ACC112 (cell line): ENCODE measurements around the gene VSIG1.

Source experiments
- H2AFZ ChIP-seq: fragments of 200-600 bp; sonication (generic); one replicate; pipeline ENCODE4 v1.6.0; 2017; ENCODE audit warnings: antibody characterized with exemption, low read length; ENCODE audit not compliant: unreplicated experiment
- H3K27ac ChIP-seq: fragments of 200-600 bp; sonication (generic); 2 replicates; pipeline ENCODE4 v1.5.1; 2014; ENCODE audit warnings: low read depth, mild to moderate bottlenecking, antibody characterized with exemption, low read length, moderate library complexity
- H3K27me3 ChIP-seq: fragments of 200-600 bp; sonication (generic); 2 replicates; pipeline ENCODE4 v1.6.1; 2014; ENCODE audit warnings: mild to moderate bottlenecking, antibody characterized with exemption, low read length, moderate library complexity, mixed read lengths; ENCODE audit not compliant: insufficient read depth
- H3K36me3 ChIP-seq: fragments of 200-600 bp; sonication (generic); 2 replicates; pipeline ENCODE4 v1.6.1; 2016; ENCODE audit warnings: mild to moderate bottlenecking, antibody characterized with exemption, low read length, moderate library complexity, mixed read lengths; ENCODE audit not compliant: insufficient read depth
- H3K4me1 ChIP-seq: fragments of 200-600 bp; sonication (generic); one replicate; pipeline ENCODE4 v1.6.1; 2016; ENCODE audit warnings: low read length, mixed read lengths; ENCODE audit not compliant: insufficient read depth, unreplicated experiment, control insufficient read depth
- H3K4me3 ChIP-seq: fragments of 200-600 bp; sonication (generic); 2 replicates; pipeline ENCODE4 v1.5.1; 2014; ENCODE audit warnings: mild to moderate bottlenecking, low read depth, low read length
- H3K79me2 ChIP-seq: fragments of 200-600 bp; sonication (generic); one replicate; pipeline ENCODE4 v1.6.0; 2016; ENCODE audit warnings: low read length; ENCODE audit not compliant: control insufficient read depth, unreplicated experiment, insufficient read depth

The VSIG1 gene

GRCh38 chrX:108064613-108065012, 19.7 kb downstream of the VSIG1 start:
- no peaks in the 10 kb centered on the region for H3K27me3 ChIP-seq
- H3K79me2 ChIP-seq: no peaks in the 10 kb centered on the region
- no peak overlapping the region for H2AFZ ChIP-seq
- no peaks in the 10 kb centered on the region for H3K4me1 ChIP-seq
- H3K36me3 ChIP-seq: no peaks in the 10 kb centered on the region
- no peak overlapping the region for H3K4me3 ChIP-seq
- no peak overlapping the region for H3K27ac ChIP-seq

GRCh38 chrX:108068121-108068520, 23.3 kb downstream of the VSIG1 start:
- H2AFZ ChIP-seq: no peak overlapping the region
- H3K79me2 ChIP-seq: no peaks in the 10 kb centered on the region
- H3K4me3 ChIP-seq: no peak overlapping the region
- no peaks in the 10 kb centered on the region for H3K36me3 ChIP-seq
- H3K4me1 ChIP-seq: peaks cover 15% of the 10 kb centered on the region
- H3K27ac ChIP-seq: no peak overlapping the region
- H3K27me3 ChIP-seq: no peaks in the 10 kb centered on the region

- Histone ChIP-seq H2AFZ (no peak overlapping the region), H3K4me3 (no peak overlapping the region), H3K79me2 (no peaks in the 10 kb centered on the region), H3K36me3 (no peaks in the 10 kb centered on the region), H3K27ac (no peak overlapping the region), H3K4me1 (peaks cover 15% of the 10 kb centered on the region), H3K27me3 (no peaks in the 10 kb centered on the region)
Observed at GRCh38 chrX:108070891-108071290, 26.0 kb downstream of the VSIG1 start.

GRCh38 chrX:108071578-108071977, 26.7 kb downstream of the VSIG1 start:
- H3K79me2 ChIP-seq: no peaks in the 10 kb centered on the region
- no peak overlapping the region for H2AFZ ChIP-seq

GRCh38 chrX:108072746-108073145, 27.9 kb downstream of the VSIG1 start:
- Histone ChIP-seq H3K4me3 (no peak overlapping the region), H3K4me1 (peaks cover 15% of the 10 kb centered on the region), H3K36me3 (no peaks in the 10 kb centered on the region), H3K27me3 (no peaks in the 10 kb centered on the region), H3K27ac (no peak overlapping the region), H3K79me2 (no peaks in the 10 kb centered on the region), H2AFZ (no peak overlapping the region)

More at GRCh38 chrX:108071578-108071977, 26.7 kb downstream of the VSIG1 start:
- H3K36me3 ChIP-seq: no peaks in the 10 kb centered on the region
- no peak overlapping the region for H3K4me3 ChIP-seq
- H3K4me1 ChIP-seq: peaks cover 15% of the 10 kb centered on the region
- H3K27me3 ChIP-seq: no peaks in the 10 kb centered on the region
- H3K27ac ChIP-seq: no peak overlapping the region

- H3K27me3 ChIP-seq: no peaks in the 10 kb centered on the region
- H3K4me1 ChIP-seq: no peaks in the 10 kb centered on the region
- H3K27ac ChIP-seq: no peak overlapping the region
- H3K36me3 ChIP-seq: no peaks in the 10 kb centered on the region; the same call in 1 of the 2 replicates
- no peaks in the 10 kb centered on the region for H3K79me2 ChIP-seq
- H2AFZ ChIP-seq: no peak overlapping the region
- H3K4me3 ChIP-seq: no peak overlapping the region
Observed at GRCh38 chrX:108081110-108081509, 36.2 kb downstream of the VSIG1 start.

GRCh38 chrX:108087792-108088191, 42.9 kb downstream of the VSIG1 start:
- no peaks in the 10 kb centered on the region for H3K27me3 ChIP-seq
- H3K79me2 ChIP-seq: peaks cover 24% of the 10 kb centered on the region
- no peaks in the 10 kb centered on the region for H3K4me1 ChIP-seq
- peaks cover 6% of the 10 kb centered on the region; the same call in 1 of the 2 replicates for H3K36me3 ChIP-seq
- no peak overlapping the region for H2AFZ ChIP-seq
- H3K4me3 ChIP-seq: no peak overlapping the region
- H3K27ac ChIP-seq: no peak overlapping the region

- peaks cover 6% of the 10 kb centered on the region; the same call in 1 of the 2 replicates for H3K36me3 ChIP-seq
- H3K4me3 ChIP-seq: no peak overlapping the region
- no peaks in the 10 kb centered on the region for H3K4me1 ChIP-seq
- no peak overlapping the region for H2AFZ ChIP-seq
- peaks cover 24% of the 10 kb centered on the region for H3K79me2 ChIP-seq
- H3K27ac ChIP-seq: no peak overlapping the region
- H3K27me3 ChIP-seq: no peaks in the 10 kb centered on the region
Observed at GRCh38 chrX:108088511-108088910, 43.6 kb downstream of the VSIG1 start.

GRCh38 chrX:108090491-108091263, 45.8 kb downstream of the VSIG1 start:
- Histone ChIP-seq H3K36me3 (peaks cover 6% of the 10 kb centered on the region; the same call in 1 of the 2 replicates), H3K4me1 (no peaks in the 10 kb centered on the region), H3K27me3 (no peaks in the 10 kb centered on the region), H3K27ac (peak overlapping the region; percentile 92), H3K79me2 (peaks cover 24% of the 10 kb centered on the region), H3K4me3 (peak overlapping the region; percentile 98), H2AFZ (peak overlapping the region; percentile 60)

- H2AFZ ChIP-seq: peak within 1 kb of the TSS; percentile 85
- H3K4me3 ChIP-seq: peak within 1 kb of the TSS; percentile 98
- peaks cover 6% of the 10 kb centered on the region; the same call in 1 of the 2 replicates for H3K36me3 ChIP-seq
- H3K79me2 ChIP-seq: peaks cover 24% of the 10 kb centered on the region
- H3K27ac ChIP-seq: peak within 1 kb of the TSS; percentile 92
- H3K4me1 ChIP-seq: no peaks in the 10 kb centered on the region
- no peaks in the 10 kb centered on the region for H3K27me3 ChIP-seq
Observed at GRCh38 chrX:108091264-108091877, 46.5 kb downstream of the VSIG1 start, which contains the start of the genes ATG4A and PSMD10. Gene ATG4A, plus strand, starts transcription at chrX:108091778. Its CDS starts 49 bp downstream, at chrX:108091827. Gene PSMD10, minus strand, starts transcription at chrX:108091542. Its CDS starts 22 bp downstream, at chrX:108091520.
